ENCODE measurements around the gene DBX1.
A peak's percentile ranks its signal among the peaks of the same experiment; 100 is the strongest.

DBX1 gene

GRCh38 chr11:20110908-20111669 is 49.2 kb downstream of the DBX1 start:
- H3K27ac ChIP-seq, result peak overlapping the region; percentile 99
- DNase-seq, result peak; percentile 73
- in situ Hi-C loops (cut with HindIII; ENCODE audit: low pct_ligation_motif_present, low sequenced_read_pairs), result no loop called here
- H3K4me3 ChIP-seq (ENCODE audit: low read depth, low read length), result no peak overlapping the region
- H3K27me3 ChIP-seq (replicated peaks), result no peaks in the 10 kb centered on the region
- peak; percentile 96 for TF ChIP-seq CTCF (IDR thresholded peaks at IDR 0.05; ENCODE audit: low read depth, low read length, missing control alignments)
- peaks cover 20% of the 10 kb centered on the region for H3K36me3 ChIP-seq (replicated peaks)

DNA sequence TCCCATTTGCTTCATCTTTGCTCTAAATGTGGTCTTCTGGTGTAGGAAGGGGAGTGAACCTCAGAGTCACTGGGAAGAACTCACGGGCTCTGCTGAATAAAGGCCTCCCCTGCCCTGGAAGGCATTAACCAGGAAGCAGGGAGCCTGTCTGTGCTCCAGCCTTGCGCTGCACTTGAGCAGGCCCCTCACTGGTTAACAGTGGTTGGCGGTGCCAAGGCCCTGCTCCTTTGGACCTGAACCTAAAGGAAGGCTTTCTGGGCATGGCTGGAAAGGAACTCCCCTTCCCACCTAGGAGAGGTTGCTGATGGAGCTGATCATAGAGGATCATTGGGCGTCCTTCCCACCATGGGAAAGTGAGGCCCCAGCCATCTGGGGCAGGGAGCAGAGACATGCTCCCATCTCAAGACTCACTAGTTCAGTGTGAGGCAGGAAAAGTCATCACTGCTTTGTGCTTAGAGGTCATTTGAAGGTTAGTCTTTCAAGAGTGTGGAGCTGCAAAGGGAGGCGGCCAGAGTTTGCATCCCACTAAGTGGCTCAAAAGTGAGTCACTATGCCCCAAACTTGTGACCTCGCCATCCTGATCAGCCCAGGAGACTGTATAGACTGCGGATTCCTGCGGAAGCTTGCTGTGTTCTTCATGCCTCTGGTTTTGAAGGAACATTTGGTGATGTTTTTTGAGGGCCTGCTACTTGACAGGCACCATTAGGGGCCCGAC is 50.4 kb downstream of the DBX1 start:
- Histone ChIP-seq H3K27ac (peak overlapping the region; percentile 99), H3K4me3 (ENCODE audit: low read depth, low read length) (no peak overlapping the region), H3K27me3 (replicated peaks) (no peaks in the 10 kb centered on the region), H3K36me3 (replicated peaks) (peaks cover 29% of the 10 kb centered on the region)
- TF ChIP-seq CTCF (IDR thresholded peaks at IDR 0.05; ENCODE audit: low read depth, low read length, missing control alignments), result no peak
- in situ Hi-C loops (cut with HindIII; ENCODE audit: low pct_ligation_motif_present, low sequenced_read_pairs), result no loop called here
- no peak for DNase-seq
